Stomach (tissue), 4 donors: ENCODE data around the gene EXOC3.

Source experiments
- CTCF ChIP-seq, 7 experiments: fragments of 450-650 bp in 4 of 7; fragments of 200-600 bp in 3 of 7; sonication (generic) in 3 of 7; IDR thresholded peaks; one replicate each; pipeline ENCODE4 v1.5.1; 2016 to 2019; ENCODE audit warnings: antibody characterized with exemption in 7 of 7, control low read depth in 2 of 7, mild to moderate bottlenecking in 1 of 7
- POLR2AphosphoS5 ChIP-seq, 3 donors: sonication (generic); formaldehyde crosslinking; IDR thresholded peaks; one replicate each; pipeline ENCODE4 v1.6.1; 2016; ENCODE audit warnings: antibody characterized with exemption in 3 of 3

- TF ChIP-seq CTCF (IDR thresholded peaks at IDR 0.05): no peak
- TF ChIP-seq POLR2AphosphoS5 (IDR thresholded peaks at IDR 0.05): no peak
These were observed 5.2 kb downstream of the EXOC3 start for GRCh38 chr5:448061-448765.
